GM23248 (cell line): ENCODE results near the gene DPP8.

Experiments used
- EZH2 ChIP-seq: fragments of 200-600 bp; sonication (generic); IDR thresholded peaks from 2 replicates; pipeline ENCODE4 v1.6.1; 2018; ENCODE audit warnings: antibody characterized with exemption, mild to moderate bottlenecking; ENCODE audit not compliant: insufficient read depth, poor library complexity, severe bottlenecking
- EZH2phosphoT487 ChIP-seq: fragments of 200-600 bp; sonication (generic); IDR thresholded peaks from 2 replicates; pipeline ENCODE4 v1.6.1; 2018; ENCODE audit warnings: antibody characterized with exemption, moderate library complexity, mild to moderate bottlenecking, low read depth; ENCODE audit not compliant: insufficient read depth

DNA sequence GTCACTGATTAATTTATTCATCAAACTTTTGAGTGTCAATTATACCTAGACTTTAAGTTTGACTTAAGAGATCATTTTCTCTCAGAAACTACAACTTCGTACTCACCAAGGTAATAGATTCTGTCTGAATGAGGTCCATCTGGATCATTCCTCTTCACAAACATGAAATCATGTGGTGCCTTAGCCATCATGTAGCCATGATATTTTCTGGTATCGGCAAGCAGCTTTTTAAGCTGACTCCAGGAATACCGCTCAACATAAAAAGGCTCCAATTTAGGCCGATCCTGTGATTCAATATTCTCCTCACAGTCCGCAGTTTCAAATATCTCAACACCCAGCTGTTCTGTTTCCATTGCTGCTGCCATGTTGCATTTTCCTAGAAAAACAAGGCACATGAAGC, 5.3 kb downstream of the DPP8 start:
- no peak for TF ChIP-seq EZH2phosphoT487
- no peak for TF ChIP-seq EZH2
